AG09319 (cell line): ENCODE results near the gene SPRY2.
"Not testable (repeated sequence)": the region's sequence is repeated elsewhere in the genome, so short reads cannot be mapped to it uniquely, and the experiment has no call there.

Experiments used
- DNase-seq: peaks from one replicate; pipeline ENCODE4 v3.0.0-alpha.2; 2010; ENCODE audit warnings: low read depth; ENCODE audit errors: extremely low read depth
- TF ChIP-seq, protein P1 (sequence below): IDR thresholded peaks from 2 replicates; pipeline ENCODE4 v1.5.1; 2011; ENCODE audit warnings: low read depth, mild to moderate bottlenecking, inconsistent platforms, low read length, moderate library complexity

SPRY2 gene

DNA sequence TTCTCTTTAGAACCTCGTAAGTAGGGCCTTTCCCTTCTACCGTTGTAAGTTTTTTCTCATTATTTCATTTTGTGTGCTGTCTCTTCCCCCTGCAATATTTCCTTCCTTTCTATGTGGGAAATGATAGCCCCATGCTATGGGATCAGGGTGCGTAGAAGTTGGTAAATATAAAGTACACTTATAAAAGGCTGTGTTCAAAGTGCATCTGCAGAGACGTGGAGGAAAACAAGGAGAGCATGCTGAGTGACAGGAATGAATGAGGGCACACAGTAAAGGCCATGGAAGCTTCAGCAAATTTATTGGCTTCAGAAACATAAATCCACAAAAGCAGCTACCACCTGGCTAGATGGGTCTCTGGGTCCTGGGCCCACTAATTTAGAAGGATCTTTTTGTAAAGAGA lies 21.6 kb upstream of the SPRY2 start:
- no peak for DNase-seq
- TF ChIP-seq, protein P1, sequence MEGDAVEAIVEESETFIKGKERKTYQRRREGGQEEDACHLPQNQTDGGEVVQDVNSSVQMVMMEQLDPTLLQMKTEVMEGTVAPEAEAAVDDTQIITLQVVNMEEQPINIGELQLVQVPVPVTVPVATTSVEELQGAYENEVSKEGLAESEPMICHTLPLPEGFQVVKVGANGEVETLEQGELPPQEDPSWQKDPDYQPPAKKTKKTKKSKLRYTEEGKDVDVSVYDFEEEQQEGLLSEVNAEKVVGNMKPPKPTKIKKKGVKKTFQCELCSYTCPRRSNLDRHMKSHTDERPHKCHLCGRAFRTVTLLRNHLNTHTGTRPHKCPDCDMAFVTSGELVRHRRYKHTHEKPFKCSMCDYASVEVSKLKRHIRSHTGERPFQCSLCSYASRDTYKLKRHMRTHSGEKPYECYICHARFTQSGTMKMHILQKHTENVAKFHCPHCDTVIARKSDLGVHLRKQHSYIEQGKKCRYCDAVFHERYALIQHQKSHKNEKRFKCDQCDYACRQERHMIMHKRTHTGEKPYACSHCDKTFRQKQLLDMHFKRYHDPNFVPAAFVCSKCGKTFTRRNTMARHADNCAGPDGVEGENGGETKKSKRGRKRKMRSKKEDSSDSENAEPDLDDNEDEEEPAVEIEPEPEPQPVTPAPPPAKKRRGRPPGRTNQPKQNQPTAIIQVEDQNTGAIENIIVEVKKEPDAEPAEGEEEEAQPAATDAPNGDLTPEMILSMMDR: no peak

DNA sequence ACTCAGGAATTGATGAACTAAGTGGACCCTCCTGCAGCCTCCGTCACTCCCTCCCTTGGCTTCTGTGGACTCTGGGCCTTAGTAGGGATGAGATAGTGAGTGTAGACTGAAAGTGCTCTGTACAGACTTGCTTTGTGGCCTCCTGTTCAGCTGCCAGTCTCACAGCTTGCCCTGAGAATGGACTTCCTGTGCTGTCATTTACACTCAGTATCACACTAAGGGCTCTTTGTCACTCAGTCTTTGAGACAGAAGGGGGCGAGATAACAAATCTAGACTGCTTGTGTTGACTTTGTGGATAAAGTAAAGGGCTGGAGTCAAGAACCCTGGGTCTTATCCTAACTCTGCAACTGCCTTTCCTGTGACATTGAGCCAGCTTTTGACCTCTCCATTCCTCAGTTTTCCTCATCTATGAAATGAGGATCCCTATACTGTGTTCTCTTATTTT lies 21.0 kb upstream of the SPRY2 start:
- TF ChIP-seq, protein P1: no peak

DNA sequence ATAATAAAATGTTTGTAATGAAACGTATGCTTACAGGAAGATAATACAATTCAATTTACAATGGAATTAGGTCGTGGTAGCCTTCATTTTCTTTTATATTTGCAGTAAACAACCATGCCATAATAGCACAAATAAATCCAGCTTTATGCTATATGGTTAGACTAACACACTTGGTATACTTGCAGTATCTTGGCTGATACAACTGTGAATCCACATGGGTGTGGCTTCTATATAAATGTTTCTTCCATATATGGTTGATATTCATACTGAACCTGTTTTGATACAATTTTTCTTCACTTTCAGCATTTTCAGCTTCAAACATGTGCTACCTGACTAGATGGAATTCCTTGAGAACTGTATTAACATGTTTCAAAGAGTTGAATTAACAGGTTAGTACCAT lies 20.4 kb upstream of the SPRY2 start:
- TF ChIP-seq, protein P1: no peak
- no peak for DNase-seq

More for the DNA sequence above, 21.0 kb upstream of the SPRY2 start:
- DNase-seq: no peak

DNA sequence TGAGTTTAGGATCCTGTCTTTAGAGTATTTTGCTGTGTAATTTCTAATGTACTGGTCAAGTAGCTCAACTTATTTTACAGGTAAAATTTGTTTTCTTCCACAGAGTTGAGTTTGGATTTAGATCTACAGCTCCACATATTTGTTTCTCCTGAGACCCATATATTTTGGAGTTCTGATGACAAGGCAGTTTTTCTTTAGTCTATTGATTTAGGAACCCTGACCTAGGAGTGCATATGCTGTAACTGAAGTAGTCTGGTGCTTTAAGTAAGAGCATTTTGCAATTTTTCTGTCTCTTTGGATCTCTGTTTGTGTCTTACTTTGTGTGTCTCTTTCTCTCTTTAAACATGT lies 19.5 kb upstream of the SPRY2 start:
- no peak for DNase-seq
- TF ChIP-seq, protein P1: no peak

DNA sequence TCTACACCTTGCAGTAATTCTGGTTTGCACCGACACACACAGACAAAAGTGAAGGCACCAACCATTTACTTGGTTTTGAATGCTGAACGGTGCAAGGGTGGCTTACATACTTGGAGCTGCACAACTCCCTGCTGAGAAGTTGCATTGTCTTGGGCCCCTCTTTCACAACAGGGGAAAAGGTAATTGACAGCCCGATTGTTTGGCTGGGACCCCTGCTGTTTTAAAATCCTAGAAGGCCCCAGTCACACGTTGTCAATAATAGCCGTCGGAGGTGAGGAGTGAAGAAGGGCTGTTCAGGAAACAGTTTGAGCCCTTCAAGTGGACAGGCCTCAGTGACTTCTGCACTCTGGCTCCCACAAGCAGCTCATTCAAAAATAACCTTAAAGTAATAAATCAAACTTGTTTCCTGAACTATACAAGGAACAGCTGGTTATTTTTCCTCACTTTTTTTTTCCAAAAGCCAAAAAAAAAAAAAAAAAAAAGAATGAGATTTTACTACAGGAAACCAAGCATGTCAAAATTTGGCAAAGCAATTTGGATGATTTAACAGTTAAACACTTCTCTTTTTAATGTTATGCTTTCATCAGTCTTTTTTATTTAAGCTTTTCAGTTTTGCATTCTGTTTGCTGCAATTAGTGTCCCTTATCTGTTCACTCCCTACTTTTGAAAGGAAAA lies 19.0 kb upstream of the SPRY2 start:
- TF ChIP-seq, protein P1: no peak
- DNase-seq: no peak

DNA sequence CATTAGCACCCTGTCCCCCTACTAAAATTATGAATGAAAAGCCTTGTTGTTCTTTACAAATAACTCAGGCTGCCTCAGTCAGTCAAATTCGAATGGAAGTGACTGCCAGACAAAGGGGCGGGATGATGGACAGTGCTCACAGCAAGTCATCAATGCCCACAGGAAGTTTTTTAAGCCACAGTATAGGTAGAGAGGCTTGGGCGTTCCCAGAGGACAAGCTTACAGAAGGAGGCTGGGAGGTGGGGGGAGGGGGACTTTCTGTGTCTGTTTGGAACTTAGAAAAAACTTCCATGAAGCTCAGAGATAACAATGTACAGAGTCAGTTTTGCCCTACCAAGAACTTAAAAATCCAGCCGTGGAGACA lies 18.5 kb upstream of the SPRY2 start:
- no peak for DNase-seq
- TF ChIP-seq, protein P1: no peak

DNA sequence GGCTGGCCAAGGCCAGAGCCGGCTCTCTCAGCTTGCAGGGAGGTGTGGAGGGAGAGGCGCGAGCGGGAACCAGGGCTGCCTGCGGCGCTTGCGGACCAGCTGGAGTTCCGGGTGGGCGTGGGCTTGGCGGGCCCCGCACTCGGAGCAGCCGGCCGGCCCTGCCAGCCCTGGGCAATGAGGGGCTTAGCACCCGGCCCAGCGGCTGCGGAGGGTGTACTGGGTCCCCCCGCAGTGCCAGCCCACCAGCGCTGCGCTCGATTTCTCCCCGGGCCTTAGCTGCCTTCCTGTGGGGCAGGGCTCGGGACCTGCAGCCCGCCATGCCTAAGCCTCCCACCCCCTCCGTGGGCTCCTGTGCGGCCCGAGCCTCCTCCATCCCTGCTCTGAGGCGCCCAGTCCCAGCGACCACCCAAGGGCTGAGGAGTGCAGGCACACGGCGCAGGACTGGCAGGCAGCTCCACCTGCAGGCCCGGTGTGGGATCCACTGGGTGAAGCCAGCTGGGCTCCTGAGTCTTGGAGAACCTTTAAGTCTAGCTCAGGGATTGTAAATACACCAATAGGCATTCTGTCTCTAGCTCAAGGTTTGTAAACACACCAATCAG lies 14.7 kb upstream of the SPRY2 start:
- not testable (repeated sequence) for DNase-seq

DNA sequence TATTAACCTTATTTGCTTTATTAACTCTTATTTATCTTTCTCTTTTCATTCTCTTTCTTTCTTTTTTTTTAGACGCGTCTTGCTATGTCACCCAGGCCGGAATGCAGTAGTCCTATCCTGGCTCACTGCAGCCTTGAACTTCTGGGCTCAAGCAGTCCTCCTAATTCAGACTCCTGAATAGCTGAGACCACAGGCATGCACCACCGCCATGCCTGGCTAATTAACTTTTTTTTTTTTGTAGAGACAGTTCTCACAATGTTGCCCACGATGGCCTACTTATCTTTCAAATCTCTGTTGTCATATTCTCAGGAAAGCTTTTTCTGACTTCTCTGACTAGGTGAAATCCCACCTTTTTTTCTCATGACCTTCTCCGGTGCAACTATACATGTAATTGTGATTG lies 7.8 kb upstream of the SPRY2 start:
- no peak for DNase-seq
- TF ChIP-seq, protein P1: no peak
